ENCODE results near the gene TBX21. TPM values are rescaled to one million over a fixed set of nuclear protein-coding genes. Genes with fewer than 3 reads are reported as not detected.
"Not testable (repeated sequence)": the region's sequence is repeated elsewhere in the genome, so short reads cannot be mapped to it uniquely, and the experiment has no call there.

TBX21 gene
- total RNA-seq, 1 experiment from 2014 or later: not detected

DNA sequence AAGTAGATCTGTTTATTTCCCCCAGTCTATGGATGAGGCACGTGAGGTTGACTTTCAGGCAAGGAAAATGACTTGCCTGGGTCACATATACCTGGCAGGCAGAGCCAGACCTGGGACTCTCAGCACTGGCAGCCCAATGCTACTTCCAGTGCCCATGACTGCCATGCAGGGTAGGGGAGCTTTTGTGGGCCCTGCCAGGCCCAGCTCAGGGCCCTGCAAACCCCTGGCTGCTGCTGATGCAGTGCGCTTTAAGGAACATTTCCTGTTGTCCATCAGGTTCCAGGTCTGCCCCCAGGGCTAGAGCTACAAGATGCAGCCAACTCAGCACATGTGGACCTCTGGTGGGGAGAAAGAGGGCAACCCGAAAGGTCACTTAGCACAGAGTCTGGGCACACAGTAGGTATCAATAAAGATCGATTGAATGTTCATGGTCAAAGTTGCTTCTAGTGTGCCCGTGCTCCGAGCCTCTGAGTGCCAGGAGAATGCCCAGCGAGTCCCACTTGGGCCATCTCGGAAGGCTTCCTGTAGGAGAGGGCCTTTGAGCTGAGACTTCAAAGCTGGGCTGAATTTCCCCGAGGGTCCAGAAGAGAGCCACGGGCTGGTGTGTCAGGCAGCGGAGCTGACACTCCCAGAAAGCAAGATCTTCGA is 513 bp upstream of the TBX21 start:
- no peak for DNase-seq (ENCODE audit: low read depth)

DNA sequence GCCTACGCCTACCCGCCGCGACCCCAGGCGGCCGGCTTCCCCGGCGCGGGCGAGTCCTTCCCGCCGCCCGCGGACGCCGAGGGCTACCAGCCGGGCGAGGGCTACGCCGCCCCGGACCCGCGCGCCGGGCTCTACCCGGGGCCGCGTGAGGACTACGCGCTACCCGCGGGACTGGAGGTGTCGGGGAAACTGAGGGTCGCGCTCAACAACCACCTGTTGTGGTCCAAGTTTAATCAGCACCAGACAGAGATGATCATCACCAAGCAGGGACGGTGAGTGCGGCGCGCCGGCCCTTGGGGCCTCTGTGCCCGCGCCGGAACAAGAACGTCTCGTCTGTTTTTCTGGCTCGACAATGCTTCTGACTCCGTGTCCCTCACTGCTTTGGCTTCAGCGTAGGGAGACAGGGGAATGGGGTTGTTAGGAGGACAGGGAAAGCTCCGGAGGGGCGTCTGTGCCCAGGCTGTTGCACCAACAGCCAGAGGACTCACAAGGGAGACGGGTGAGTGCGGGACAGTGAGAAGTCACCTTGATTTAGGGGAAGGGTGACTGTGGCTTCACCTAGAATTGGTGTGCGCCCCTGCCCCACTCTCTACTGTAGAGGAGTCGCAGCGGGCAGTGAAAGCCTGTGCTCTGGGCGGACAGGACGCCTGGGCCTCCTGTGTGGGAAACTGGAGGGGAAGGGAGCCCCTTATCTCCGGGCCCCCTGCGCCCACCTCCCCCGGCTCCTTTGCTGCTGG is 806 bp downstream of the TBX21 start:
- DNase-seq (ENCODE audit: low read depth): no peak

- DNase-seq (ENCODE audit: low read depth): no peak
These were observed 2.1 kb downstream of the TBX21 start for GRCh38 chr17:47735139-47735464.

- no peak for DNase-seq (ENCODE audit: low read depth)
These were observed 2.5 kb downstream of the TBX21 start for GRCh38 chr17:47735536-47736011.

- DNase-seq (ENCODE audit: low read depth): no peak
These were observed 3.8 kb downstream of the TBX21 start for GRCh38 chr17:47736501-47737495.

- DNase-seq (ENCODE audit: low read depth): no peak
These were observed 5.1 kb downstream of the TBX21 start for GRCh38 chr17:47738178-47738577.

- no peak for DNase-seq (ENCODE audit: low read depth)
These were observed 6.1 kb downstream of the TBX21 start for GRCh38 chr17:47739150-47739549.

GRCh38 chr17:47739945-47740344 is 6.9 kb downstream of the TBX21 start:
- not testable (repeated sequence) for DNase-seq (ENCODE audit: low read depth)

GRCh38 chr17:47741109-47741792 is 8.2 kb downstream of the TBX21 start:
- no peak for DNase-seq (ENCODE audit: low read depth)

DNA sequence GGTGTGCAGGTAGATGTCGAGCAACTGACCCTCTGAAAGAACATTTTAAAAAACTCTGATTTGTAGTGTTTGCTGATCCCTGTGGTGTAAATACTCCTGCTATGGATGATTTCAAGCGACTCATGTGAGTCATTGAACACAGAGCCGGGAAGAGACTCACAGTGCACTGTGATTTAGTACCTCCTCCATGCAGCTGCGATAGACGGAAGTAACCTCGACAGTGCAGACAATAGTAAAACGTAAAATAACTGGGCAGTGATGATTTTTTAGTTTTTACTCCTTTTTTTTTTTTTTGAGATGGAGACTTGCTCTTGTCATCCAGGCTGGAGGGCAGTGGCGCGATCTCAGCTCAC is 8.7 kb downstream of the TBX21 start:
- no peak for DNase-seq (ENCODE audit: low read depth)

GRCh38 chr17:47742319-47743181 is 9.5 kb downstream of the TBX21 start:
- no peak for DNase-seq (ENCODE audit: low read depth)

- DNase-seq (ENCODE audit: low read depth): no peak
These were observed 11.4 kb downstream of the TBX21 start for GRCh38 chr17:47744168-47745036.

DNA sequence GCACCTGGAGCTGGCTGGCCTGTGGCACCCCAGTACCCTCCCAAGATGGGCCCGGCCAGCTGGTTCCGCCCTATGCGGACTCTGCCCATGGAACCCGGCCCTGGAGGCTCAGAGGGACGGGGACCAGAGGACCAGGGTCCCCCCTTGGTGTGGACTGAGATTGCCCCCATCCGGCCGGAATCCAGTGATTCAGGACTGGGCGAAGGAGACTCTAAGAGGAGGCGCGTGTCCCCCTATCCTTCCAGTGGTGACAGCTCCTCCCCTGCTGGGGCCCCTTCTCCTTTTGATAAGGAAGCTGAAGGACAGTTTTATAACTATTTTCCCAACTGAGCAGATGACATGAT is 12.0 kb downstream of the TBX21 start:
- no peak for DNase-seq (ENCODE audit: low read depth)

GRCh38 chr17:47751471-47751870 is 18.4 kb downstream of the TBX21 start:
- DNase-seq (ENCODE audit: low read depth): no peak

DNA sequence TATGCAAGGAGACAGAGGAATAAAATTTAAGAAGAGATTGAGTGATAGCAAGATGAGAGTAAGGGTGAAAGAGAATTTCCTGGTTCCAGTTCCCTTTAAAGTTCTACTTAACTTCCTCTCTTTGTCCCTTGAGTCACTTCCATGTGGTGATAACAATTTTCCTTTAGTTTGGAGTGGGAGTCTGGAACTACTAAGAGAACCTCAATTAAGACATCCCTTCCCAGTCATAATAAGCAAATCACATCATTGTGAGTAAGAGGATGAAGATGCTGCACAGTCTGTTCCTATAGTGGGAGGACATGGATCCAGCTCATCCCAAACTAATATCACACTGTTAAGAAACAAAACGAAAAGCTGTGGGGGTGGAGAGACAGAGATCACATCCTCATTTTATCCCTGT is 24.4 kb downstream of the TBX21 start:
- DNase-seq (ENCODE audit: low read depth): no peak

- no peak for DNase-seq (ENCODE audit: low read depth)
These were observed 27.5 kb downstream of the TBX21 start for GRCh38 chr17:47760409-47761140.

DNA sequence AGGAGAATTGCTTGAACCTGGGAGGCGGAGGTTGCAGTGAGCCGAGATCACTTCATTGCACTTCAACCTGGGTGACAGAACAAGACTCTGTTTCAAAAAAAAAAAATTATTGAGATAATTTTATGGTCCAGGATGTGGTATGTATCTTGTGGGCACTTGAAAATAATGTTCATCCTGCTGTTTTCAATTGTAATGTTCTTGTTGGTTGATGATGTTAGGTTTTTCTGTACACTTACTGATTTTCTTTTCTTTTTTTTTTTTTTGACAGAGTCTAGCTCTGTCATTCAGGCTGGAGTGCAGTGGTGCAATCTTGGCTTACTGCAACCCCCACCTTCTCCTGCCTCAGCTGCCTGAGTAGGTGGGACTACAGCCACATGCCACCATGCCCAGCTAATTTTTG is 29.7 kb downstream of the TBX21 start:
- DNase-seq (ENCODE audit: low read depth): no peak

DNA sequence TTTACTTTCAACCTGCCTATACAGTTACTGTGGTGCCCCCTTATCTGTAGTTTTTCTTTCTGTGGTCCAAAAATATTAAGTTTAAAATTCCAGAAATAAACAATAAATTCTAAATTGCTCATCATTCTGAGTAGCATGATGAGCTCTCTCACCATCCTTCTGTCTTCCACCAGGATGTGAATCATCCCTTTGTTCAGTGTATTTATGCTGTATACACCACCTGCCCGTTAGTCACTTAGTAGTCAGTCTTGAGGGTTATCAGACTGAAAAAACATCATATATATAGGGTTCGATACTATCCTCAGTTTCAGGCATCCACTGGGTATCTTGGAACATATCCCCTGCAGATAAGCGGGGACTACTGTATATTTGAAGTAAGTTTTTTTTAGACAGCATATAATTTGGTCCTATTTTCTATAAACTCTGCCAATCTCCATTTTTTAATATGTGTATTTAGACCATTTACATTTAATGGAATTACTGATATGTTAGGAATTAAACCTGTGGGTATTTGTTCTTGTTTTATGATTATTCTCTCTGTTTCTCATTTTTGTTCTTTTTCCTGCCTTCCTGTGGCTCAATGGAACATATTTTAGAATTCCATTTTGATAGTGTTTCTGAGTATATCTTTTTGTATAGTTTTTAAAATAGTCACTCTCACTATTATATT is 31.0 kb downstream of the TBX21 start:
- DNase-seq (ENCODE audit: low read depth): peak; percentile 16

DNA sequence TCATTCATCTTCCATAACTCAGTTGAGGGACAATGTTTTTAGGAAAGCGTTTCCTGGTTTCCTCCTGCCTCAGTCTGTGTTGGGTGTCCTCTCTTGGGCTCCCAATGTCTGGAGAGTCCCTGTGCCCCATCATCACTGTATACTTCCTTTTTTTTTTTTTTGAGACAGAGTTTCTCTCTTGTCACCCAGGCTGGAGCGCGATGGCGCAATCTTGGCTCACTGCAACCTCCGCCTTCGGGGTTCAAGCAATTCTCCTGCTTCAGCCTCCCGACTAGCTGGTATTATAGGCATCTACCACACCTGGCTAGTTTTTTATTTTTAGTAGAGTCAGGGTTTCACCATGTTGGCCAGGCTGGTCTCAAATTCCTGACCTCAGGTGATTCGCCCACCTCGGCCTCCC is 40.6 kb downstream of the TBX21 start:
- DNase-seq (ENCODE audit: low read depth): not testable (repeated sequence)

Data from RPMI7951 (cell line).